ENCODE data around the gene TIMD4.

The TIMD4 gene

GRCh38 chr5:156879665-156880285, 83.3 kb downstream of the TIMD4 start:
- in situ Hi-C loops (cut with HindIII; ENCODE audit: low pct_unique_long_range_greater_than_20kb, low sequenced_read_pairs): no loop called here
- no peak for DNase-seq (ENCODE audit: low read depth in 1 of 2, low spot score in 1 of 2)
- no peak for TF ChIP-seq JUND (IDR thresholded peaks at IDR 0.05; ENCODE audit: low read depth)

- in situ Hi-C loops (cut with HindIII; ENCODE audit: low pct_unique_long_range_greater_than_20kb, low sequenced_read_pairs): no loop called here
- TF ChIP-seq JUND (IDR thresholded peaks at IDR 0.05; ENCODE audit: low read depth): no peak
- no peak for DNase-seq (ENCODE audit: low read depth in 1 of 2, low spot score in 1 of 2)
Measured at GRCh38 chr5:156871212-156871611, 91.8 kb downstream of the TIMD4 start.

- no peak for TF ChIP-seq JUND (IDR thresholded peaks at IDR 0.05; ENCODE audit: low read depth)
- in situ Hi-C loops (cut with HindIII; ENCODE audit: low pct_unique_long_range_greater_than_20kb, low sequenced_read_pairs): no loop called here
- DNase-seq (ENCODE audit: low read depth in 1 of 2, low spot score in 1 of 2): no peak
Measured at GRCh38 chr5:156870498-156870839, 92.6 kb downstream of the TIMD4 start.
